BJ (cell line): ENCODE measurements around the gene NR2C1. TPM values are rescaled to one million over a fixed set of nuclear protein-coding genes. Genes with fewer than 3 reads are reported as not detected.

ENCODE experiments used
- CTCF ChIA-PET: fragments of 350-600 bp; formaldehyde crosslinking; extraction: SDS; loops from one replicate; lab custom pipeline; 2021; ENCODE audit warnings: antibody characterized with exemption, inconsistent platforms; lab: Yijun Ruan, JAX
- POLR2A ChIA-PET: fragments of 300-600 bp; sonication (Branson Sonifier 250); formaldehyde crosslinking; extraction: SDS; loops from one replicate; lab custom pipeline; 2021; ENCODE audit warnings: antibody characterized with exemption; lab: Charles Lee
- DNase-seq: peaks from one replicate; pipeline ENCODE4 v3.0.0-alpha.2; 2011; ENCODE audit warnings: low read depth
- H3K27me3 ChIP-seq: 2 replicates; pipeline ENCODE4 v1.6.0; 2011; ENCODE audit warnings: low read length; ENCODE audit not compliant: control insufficient read depth, insufficient read depth
- H3K36me3 ChIP-seq: 2 replicates; pipeline ENCODE4 v1.5.1; 2011; ENCODE audit warnings: low read length; ENCODE audit not compliant: control insufficient read depth, insufficient read depth
- H3K4me3 ChIP-seq: 2 replicates; pipeline ENCODE4 v1.5.1; 2011; ENCODE audit warnings: low read depth, mild to moderate bottlenecking, control low read depth, low read length
- polyA minus RNA-seq: library from RNA; depleted of rRNA, polyadenylated mRNA; stranded (reverse); fragments of >200 nt; gene quantifications from 2 replicates; pipeline ENCODE4 v1.2.3, GENCODE V29; 2011; rRNA and poly(A)+ RNA removed
- polyA plus RNA-seq: library from polyadenylated mRNA; depleted of rRNA; stranded (reverse); fragments of >200 nt; gene quantifications from 2 replicates; pipeline ENCODE4 v1.2.3, GENCODE V29; 2011; rRNA removed
- TF ChIP-seq, protein P1 (sequence below): IDR thresholded peaks from 2 replicates; pipeline ENCODE4 v1.5.1; 2011; ENCODE audit warnings: low read depth, mild to moderate bottlenecking, control low read depth, inconsistent platforms, low read length, moderate library complexity; ENCODE audit not compliant: insufficient read depth

The NR2C1 gene
- 12.1 and 24.1 TPM in 2 replicates for polyA plus RNA-seq
- polyA minus RNA-seq, result 8.8 and 10.5 TPM in 2 replicates

DNA sequence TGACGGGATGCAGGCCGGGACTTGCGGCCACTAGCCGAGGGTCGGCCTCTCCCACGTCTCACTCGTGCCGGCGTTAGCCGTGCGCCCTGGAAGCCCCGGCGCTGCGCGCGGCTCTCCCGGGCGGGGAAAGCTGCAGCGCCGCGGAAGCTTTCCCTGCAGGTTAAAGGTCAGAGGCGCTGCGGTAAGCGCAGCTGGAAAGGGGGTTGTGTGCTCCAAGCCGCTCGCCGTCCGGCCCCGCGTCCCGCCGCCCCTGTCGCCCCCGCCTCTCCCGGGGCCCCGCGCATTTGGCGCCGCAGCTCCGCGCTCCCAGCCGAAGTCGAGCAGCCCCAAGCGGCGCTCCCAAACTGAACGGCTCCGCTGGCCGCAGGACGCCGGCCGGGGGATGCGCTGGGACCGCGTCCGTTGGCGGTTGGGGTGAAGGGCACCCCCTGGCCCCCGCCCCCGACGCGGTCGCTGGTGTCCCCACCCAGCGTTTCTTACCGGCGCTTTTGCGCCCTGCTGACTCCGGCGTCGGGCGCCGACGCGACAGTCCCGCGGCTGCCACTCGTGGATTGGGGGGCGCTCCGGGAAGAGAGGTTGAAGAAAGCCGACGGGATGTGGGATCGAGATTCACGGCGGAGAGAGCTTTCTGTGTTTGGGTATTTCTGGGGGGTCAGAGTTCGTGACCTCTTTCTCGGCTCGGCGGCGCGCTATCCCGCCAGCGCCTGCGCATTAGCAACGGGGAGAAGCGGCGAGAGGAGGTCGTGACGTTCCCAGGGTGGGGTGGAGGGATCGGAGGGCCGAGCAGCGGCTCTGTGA is at the start of gene NR2C1:
NR2C1 (minus strand) TSS at position 719 of the 798 bp plus-strand sequence. CDS start 6,234 bp downstream, outside the sequence.
- CTCF ChIA-PET, result interaction anchor here (0.5 to 2.4 kb wide), 20 partner anchors 9 to 450 kb away, joined by 3 to 13 read pairs (median 3); no protein-coding TSS in a partner anchor
- no peaks in the 10 kb centered on the region for H3K27me3 ChIP-seq
- no peaks in the 10 kb centered on the region; the same call in 1 of the 2 replicates for H3K36me3 ChIP-seq
- DNase-seq, result peak; percentile 34
- POLR2A ChIA-PET, result no interaction called here
- peak within 1 kb of the TSS; percentile 80 for H3K4me3 ChIP-seq
- TF ChIP-seq, protein P1, sequence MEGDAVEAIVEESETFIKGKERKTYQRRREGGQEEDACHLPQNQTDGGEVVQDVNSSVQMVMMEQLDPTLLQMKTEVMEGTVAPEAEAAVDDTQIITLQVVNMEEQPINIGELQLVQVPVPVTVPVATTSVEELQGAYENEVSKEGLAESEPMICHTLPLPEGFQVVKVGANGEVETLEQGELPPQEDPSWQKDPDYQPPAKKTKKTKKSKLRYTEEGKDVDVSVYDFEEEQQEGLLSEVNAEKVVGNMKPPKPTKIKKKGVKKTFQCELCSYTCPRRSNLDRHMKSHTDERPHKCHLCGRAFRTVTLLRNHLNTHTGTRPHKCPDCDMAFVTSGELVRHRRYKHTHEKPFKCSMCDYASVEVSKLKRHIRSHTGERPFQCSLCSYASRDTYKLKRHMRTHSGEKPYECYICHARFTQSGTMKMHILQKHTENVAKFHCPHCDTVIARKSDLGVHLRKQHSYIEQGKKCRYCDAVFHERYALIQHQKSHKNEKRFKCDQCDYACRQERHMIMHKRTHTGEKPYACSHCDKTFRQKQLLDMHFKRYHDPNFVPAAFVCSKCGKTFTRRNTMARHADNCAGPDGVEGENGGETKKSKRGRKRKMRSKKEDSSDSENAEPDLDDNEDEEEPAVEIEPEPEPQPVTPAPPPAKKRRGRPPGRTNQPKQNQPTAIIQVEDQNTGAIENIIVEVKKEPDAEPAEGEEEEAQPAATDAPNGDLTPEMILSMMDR, result no peak

DNA sequence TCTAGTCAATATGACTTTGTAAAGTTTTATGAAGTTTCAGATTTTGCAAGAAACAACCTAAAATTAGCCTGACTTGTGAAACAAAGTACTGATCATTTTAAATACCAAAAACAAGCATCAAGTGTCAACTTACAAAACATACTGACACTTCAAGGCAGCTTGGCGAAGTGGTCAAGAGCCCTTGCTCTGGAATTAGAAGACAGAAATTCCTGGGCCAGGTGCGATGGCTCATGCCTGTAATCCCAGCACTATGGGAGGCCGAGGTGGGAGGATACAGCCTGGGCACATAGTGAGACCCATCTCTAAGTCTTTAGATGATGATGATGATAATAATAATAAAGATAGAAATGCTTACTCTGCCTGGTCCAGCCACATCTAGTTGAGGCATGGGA is 45.4 kb upstream of the NR2C1 start:
- H3K36me3 ChIP-seq, result no peaks in the 10 kb centered on the region
- H3K27me3 ChIP-seq, result no peaks in the 10 kb centered on the region
- DNase-seq, result no peak
- no peak overlapping the region for H3K4me3 ChIP-seq
- CTCF ChIA-PET, result no interaction called here
- TF ChIP-seq, protein P1, result no peak
- POLR2A ChIA-PET, result no interaction called here

DNA sequence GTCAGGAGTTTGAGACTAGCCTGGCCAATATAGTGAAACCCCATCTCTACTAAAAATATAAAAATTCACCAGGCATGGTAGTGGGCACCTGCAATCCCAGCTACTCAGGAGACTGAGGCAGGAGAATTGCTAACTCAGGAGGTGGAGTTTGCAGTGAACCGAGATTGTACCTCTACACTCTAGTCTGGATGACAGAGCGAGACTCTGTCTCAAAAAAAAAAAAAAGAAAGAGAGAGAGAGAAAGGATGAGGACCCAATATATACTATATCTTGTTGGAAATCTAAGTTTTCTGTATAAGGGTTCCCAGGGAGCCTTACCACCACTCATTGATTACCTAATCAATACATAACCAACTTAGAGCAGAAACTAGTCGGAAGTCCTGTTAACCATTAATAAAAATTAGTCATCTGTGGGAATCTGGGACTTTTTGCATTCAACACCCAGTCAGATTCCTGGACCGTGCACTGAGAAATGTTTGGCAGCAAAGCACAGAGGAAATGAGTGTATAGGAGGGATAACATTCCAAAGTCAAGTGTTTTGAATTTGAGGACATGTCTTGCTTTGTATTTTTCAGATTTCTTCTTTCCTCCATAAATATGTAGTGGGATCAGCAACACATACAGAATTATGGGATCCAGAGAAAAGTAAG is 44.8 kb upstream of the NR2C1 start:
- POLR2A ChIA-PET, result no interaction called here
- TF ChIP-seq, protein P1, result no peak
- DNase-seq, result peak; percentile 81
- H3K4me3 ChIP-seq, result no peak overlapping the region
- H3K27me3 ChIP-seq, result no peaks in the 10 kb centered on the region
- CTCF ChIA-PET, result interaction anchor here (1.1 to 3.4 kb wide), 6 partner anchors 98 to 416 kb away, joined by 3 to 53 read pairs (median 6); partner anchors contain the start of genes FGD6 and VEZT
- H3K36me3 ChIP-seq, result no peaks in the 10 kb centered on the region

DNA sequence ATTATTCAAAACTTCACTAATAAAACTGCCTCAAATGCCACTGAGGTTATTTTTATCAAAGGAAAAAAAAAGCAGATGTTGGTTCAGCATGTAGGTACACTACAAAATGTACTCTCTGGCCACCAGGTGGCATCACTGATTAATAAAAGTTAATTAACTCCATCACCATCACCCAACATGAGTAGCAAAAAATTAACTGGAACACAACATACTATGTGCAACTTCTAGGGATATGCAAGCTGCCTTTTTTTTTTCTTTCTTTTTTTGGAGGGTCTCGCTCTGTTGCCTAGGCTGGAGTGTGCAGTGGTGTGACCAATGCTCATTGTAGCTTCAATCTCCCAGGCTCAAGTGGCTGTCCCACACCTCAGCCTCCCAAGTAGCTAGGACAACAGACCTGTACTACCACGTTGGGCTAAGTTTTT is 43.8 kb upstream of the NR2C1 start:
- no peaks in the 10 kb centered on the region for H3K27me3 ChIP-seq
- no peak overlapping the region for H3K4me3 ChIP-seq
- H3K36me3 ChIP-seq, result no peaks in the 10 kb centered on the region
- no peak for DNase-seq
- TF ChIP-seq, protein P1, result peak; percentile 55
- ChIA-PET CTCF (interaction anchor here (0.6 to 3.4 kb wide), 17 partner anchors 9 to 456 kb away, joined by 3 to 53 read pairs (median 3); partner anchors contain the start of genes FGD6 and VEZT), POLR2A (interaction anchor here (0.5 kb wide), 1 partner anchor 294 kb away, joined by 3 read pairs; no protein-coding TSS in a partner anchor)

- H3K36me3 ChIP-seq, result no peaks in the 10 kb centered on the region
- DNase-seq, result no peak
- H3K27me3 ChIP-seq, result no peaks in the 10 kb centered on the region
- TF ChIP-seq, protein P1, result no peak
- ChIA-PET POLR2A (no interaction called here), CTCF (interaction anchor here (0.6 to 3.4 kb wide), 17 partner anchors 9 to 457 kb away, joined by 3 to 53 read pairs (median 3); partner anchors contain the start of genes FGD6 and VEZT)
- no peak overlapping the region for H3K4me3 ChIP-seq
Measured at GRCh38 chr12:95116773-95117172, 43.4 kb upstream of the NR2C1 start.
